CD4-positive, CD25-positive, alpha-beta regulatory T cell (primary cell): ENCODE data around the gene ORC1. TPM values are rescaled to one million over a fixed set of nuclear protein-coding genes. Genes with fewer than 3 reads are reported as not detected.

ENCODE experiments used
- ATAC-seq, 2 donors: fragments of 150-1000 bp; cut with Tn5 transposase; one replicate each; pipeline ENCODE4 v1.10.0; 2021; ENCODE audit warnings: low read depth in 2 of 2, moderate number of reproducible peaks in 2 of 2, moderate library complexity in 1 of 2
- DNase-seq, 3 donors: peaks; one replicate each; pipeline versions ENCODE4 v3.0.0 to v3.0.0-alpha.2; 2012 to 2022; ENCODE audit warnings: mixed read lengths in 1 of 3
- H3K27ac ChIP-seq: one replicate; pipeline ENCODE4 v1.7.0; 2013; ENCODE audit warnings: mild to moderate bottlenecking, low read length; ENCODE audit not compliant: insufficient read depth, poor library complexity, severe bottlenecking
- H3K27me3 ChIP-seq: one replicate; pipeline ENCODE4 v1.7.0; 2013; ENCODE audit warnings: low read length; ENCODE audit not compliant: control insufficient read depth, insufficient read depth
- H3K36me3 ChIP-seq: one replicate; pipeline ENCODE4 v1.7.0; 2013; ENCODE audit warnings: mild to moderate bottlenecking, low read length, moderate library complexity; ENCODE audit not compliant: control insufficient read depth, insufficient read depth
- H3K4me1 ChIP-seq: 2 replicates; pipeline ENCODE4 v1.7.0; 2013; ENCODE audit warnings: mild to moderate bottlenecking, low read length; ENCODE audit not compliant: insufficient read depth, control insufficient read depth, poor library complexity, severe bottlenecking
- H3K4me3 ChIP-seq: one replicate; pipeline ENCODE4 v1.7.0; 2013; ENCODE audit warnings: low read depth, mild to moderate bottlenecking, low read length, moderate library complexity
- H3K9me3 ChIP-seq, 2 experiments: 1 replicate in 1 of 2; 2 replicates in 1 of 2; pipeline ENCODE4 v1.7.0; 2013; ENCODE audit warnings: low read length in 2 of 2, mild to moderate bottlenecking in 1 of 2, moderate library complexity in 1 of 2; ENCODE audit not compliant: control insufficient read depth in 2 of 2
- H3K27ac Mint-ChIP-seq, 3 donors: one replicate each; pipeline ENCODE4 v1.8.0; 2020 to 2022; ENCODE audit warnings: mild to moderate bottlenecking in 3 of 3, mixed read lengths in 3 of 3, moderate library complexity in 2 of 3
- H3K27me3 Mint-ChIP-seq: one replicate; pipeline ENCODE4 v1.8.0; 2022; ENCODE audit warnings: mild to moderate bottlenecking, mixed read lengths
- H3K36me3 Mint-ChIP-seq: one replicate; pipeline ENCODE4 v1.8.0; 2020; ENCODE audit warnings: mixed read lengths
- H3K4me1 Mint-ChIP-seq, 4 donors: one replicate each; pipeline ENCODE4 v1.8.0; 2020 to 2022; ENCODE audit warnings: mixed read lengths in 4 of 4, mild to moderate bottlenecking in 1 of 4
- H3K4me3 Mint-ChIP-seq, 4 donors: one replicate each; pipeline ENCODE4 v1.8.0; 2020 to 2022; ENCODE audit warnings: mild to moderate bottlenecking in 4 of 4, mixed read lengths in 4 of 4, moderate library complexity in 3 of 4
- H3K9me3 Mint-ChIP-seq, 7 donors: one replicate each; pipeline ENCODE4 v1.8.0; 2020 to 2022; ENCODE audit warnings: mixed read lengths in 7 of 7, mild to moderate bottlenecking in 3 of 7, moderate library complexity in 2 of 7
- polyA plus RNA-seq, 4 donors: library from polyadenylated mRNA; unstranded; fragments of 300-500 nt; fragmentation: Illumina TruSeq; gene quantifications; one replicate each; pipeline ENCODE4 v1.2.3, GENCODE V29; 2021
- total RNA-seq: library from RNA; stranded (reverse); gene quantifications from one replicate; pipeline ENCODE4 v1.2.3, GENCODE V29; 2022

Gene ORC1
- total and polyA plus RNA-seq, 5 donors from 2014 or later = 0.32 to 3.0 (median 1.8) TPM

GRCh38 chr1:52355847-52356505 lies 48.2 kb downstream of the ORC1 start:
- H3K9me3 ChIP-seq = no peaks in the 10 kb centered on the region
- H3K27ac Mint-ChIP-seq = no peak overlapping the region
- no peak for ATAC-seq
- no peak overlapping the region for H3K27ac ChIP-seq
- no peaks in the 10 kb centered on the region for H3K27me3 ChIP-seq
- H3K9me3 Mint-ChIP-seq = no peaks in the 10 kb centered on the region
- no peak overlapping the region for H3K4me3 Mint-ChIP-seq
- H3K27me3 Mint-ChIP-seq = no peaks in the 10 kb centered on the region
- H3K4me1 Mint-ChIP-seq = no peaks in the 10 kb centered on the region
- peaks cover 87% of the 10 kb centered on the region for H3K36me3 ChIP-seq
- H3K36me3 Mint-ChIP-seq = peaks cover 45% of the 10 kb centered on the region
- no peak overlapping the region for H3K4me3 ChIP-seq
- no peaks in the 10 kb centered on the region for H3K4me1 ChIP-seq
- DNase-seq = no peak

- Histone ChIP-seq H3K36me3 (peaks cover 83% of the 10 kb centered on the region), H3K27ac (no peak overlapping the region), H3K4me3 (no peak overlapping the region), H3K9me3 (no peaks in the 10 kb centered on the region), H3K4me1 (no peaks in the 10 kb centered on the region), H3K27me3 (no peaks in the 10 kb centered on the region)
- Mint-ChIP-seq H3K27me3 (no peaks in the 10 kb centered on the region), H3K27ac (no peak overlapping the region), H3K9me3 (no peaks in the 10 kb centered on the region), H3K36me3 (peaks cover 45% of the 10 kb centered on the region), H3K4me1 (no peaks in the 10 kb centered on the region), H3K4me3 (peak overlapping the region in 1 of 4 donors; percentile 61)
- DNase-seq = no peak
- ATAC-seq = no peak
Measured at GRCh38 chr1:52355436-52355835, 48.8 kb downstream of the ORC1 start.

GRCh38 chr1:52352690-52353089 lies 51.5 kb downstream of the ORC1 start:
- no peaks in the 10 kb centered on the region for H3K27me3 ChIP-seq
- H3K4me1 Mint-ChIP-seq = peaks cover 0 to 2% (median 0%) of the 10 kb centered on the region in 4 donors
- H3K4me3 ChIP-seq = no peak overlapping the region
- peaks cover 59% of the 10 kb centered on the region for H3K36me3 ChIP-seq
- H3K4me3 Mint-ChIP-seq = no peak overlapping the region
- H3K9me3 ChIP-seq = no peaks in the 10 kb centered on the region
- no peak for DNase-seq
- no peaks in the 10 kb centered on the region for H3K27me3 Mint-ChIP-seq
- peaks cover 38% of the 10 kb centered on the region for H3K36me3 Mint-ChIP-seq
- peak overlapping the region in 1 of 3 donors; percentile 82 for H3K27ac Mint-ChIP-seq
- ATAC-seq = no peak
- H3K4me1 ChIP-seq = no peaks in the 10 kb centered on the region
- no peaks in the 10 kb centered on the region for H3K9me3 Mint-ChIP-seq
- H3K27ac ChIP-seq = no peak overlapping the region

- H3K27ac ChIP-seq = no peak overlapping the region
Measured at GRCh38 chr1:52348704-52349300, 55.4 kb downstream of the ORC1 start.

GRCh38 chr1:52346653-52347052 lies 57.6 kb downstream of the ORC1 start:
- Mint-ChIP-seq H3K9me3 (no peaks in the 10 kb centered on the region), H3K27me3 (peaks cover 2% of the 10 kb centered on the region), H3K4me1 (peaks cover 0 to 3% (median 0%) of the 10 kb centered on the region in 4 donors), H3K27ac (no peak overlapping the region), H3K36me3 (peaks cover 4% of the 10 kb centered on the region), H3K4me3 (no peak overlapping the region)
- Histone ChIP-seq H3K27ac (no peak overlapping the region), H3K4me3 (no peak overlapping the region), H3K36me3 (peaks cover 5% of the 10 kb centered on the region), H3K9me3 (no peaks in the 10 kb centered on the region), H3K27me3 (no peaks in the 10 kb centered on the region), H3K4me1 (no peaks in the 10 kb centered on the region)
- DNase-seq (no peak), ATAC-seq (no peak)

More at GRCh38 chr1:52348704-52349300, 55.4 kb downstream of the ORC1 start:
- H3K36me3 ChIP-seq = peaks cover 20% of the 10 kb centered on the region
- Mint-ChIP-seq H3K27ac (peak overlapping the region in 2 of 3 donors; percentile 26 to 49), H3K27me3 (no peaks in the 10 kb centered on the region), H3K4me3 (no peak overlapping the region), H3K4me1 (peaks cover 0 to 3% (median 0%) of the 10 kb centered on the region in 4 donors), H3K9me3 (no peaks in the 10 kb centered on the region), H3K36me3 (peaks cover 16% of the 10 kb centered on the region)
- H3K9me3 ChIP-seq = no peaks in the 10 kb centered on the region
- no peaks in the 10 kb centered on the region for H3K4me1 ChIP-seq
- DNase-seq = peak in 1 of 3 donors; percentile 11
- peak in 1 of 2 donors; percentile 28 for ATAC-seq
- no peak overlapping the region for H3K4me3 ChIP-seq
- no peaks in the 10 kb centered on the region for H3K27me3 ChIP-seq

- peaks cover 4% of the 10 kb centered on the region for H3K36me3 Mint-ChIP-seq
- Histone ChIP-seq H3K36me3 (peaks cover 2% of the 10 kb centered on the region), H3K9me3 (no peaks in the 10 kb centered on the region), H3K4me3 (no peak overlapping the region), H3K27me3 (no peaks in the 10 kb centered on the region), H3K27ac (no peak overlapping the region), H3K4me1 (no peaks in the 10 kb centered on the region)
- DNase-seq (no peak), ATAC-seq (no peak)
- peaks cover 0 to 3% (median 0%) of the 10 kb centered on the region in 4 donors for H3K4me1 Mint-ChIP-seq
- H3K9me3 Mint-ChIP-seq = no peaks in the 10 kb centered on the region
- peaks cover 5% of the 10 kb centered on the region for H3K27me3 Mint-ChIP-seq
- H3K27ac Mint-ChIP-seq = peak overlapping the region in 1 of 3 donors; percentile 48
- H3K4me3 Mint-ChIP-seq = no peak overlapping the region
Measured at GRCh38 chr1:52345252-52345651, 59.0 kb downstream of the ORC1 start.

- Histone ChIP-seq H3K36me3 (no peaks in the 10 kb centered on the region), H3K9me3 (no peaks in the 10 kb centered on the region), H3K27me3 (no peaks in the 10 kb centered on the region), H3K27ac (no peak overlapping the region), H3K4me1 (no peaks in the 10 kb centered on the region), H3K4me3 (no peak overlapping the region)
- Mint-ChIP-seq H3K4me3 (no peak overlapping the region), H3K9me3 (no peaks in the 10 kb centered on the region), H3K36me3 (peaks cover 4% of the 10 kb centered on the region), H3K27ac (no peak overlapping the region), H3K27me3 (peaks cover 5% of the 10 kb centered on the region), H3K4me1 (peaks cover 0 to 3% (median 0%) of the 10 kb centered on the region in 4 donors)
- ATAC-seq (no peak), DNase-seq (no peak)
Measured at GRCh38 chr1:52343979-52344378, 60.2 kb downstream of the ORC1 start.
